NCI-H2081 (cell line): ENCODE data around the gene KCNS3.

Experiments used
- DNase-seq, 2 experiments: peaks; one replicate each; lab custom pipeline; 2025; lab: John Stamatoyannopoulos, UW

KCNS3 gene

GRCh38 chr2:17877811-17878280 lies 621 bp upstream of the KCNS3 start:
- DNase-seq, result no peak

GRCh38 chr2:17879137-17879912 lies 858 bp downstream of the KCNS3 start:
- peak; percentile 30 to 32 for DNase-seq

- DNase-seq, result no peak
Observed at GRCh38 chr2:17879913-17880274, 1.4 kb downstream of the KCNS3 start.

GRCh38 chr2:17892770-17893534 lies 14.5 kb downstream of the KCNS3 start:
- no peak for DNase-seq

GRCh38 chr2:17894005-17894404 lies 15.5 kb downstream of the KCNS3 start:
- DNase-seq, result no peak

- DNase-seq, result no peak
Observed at GRCh38 chr2:17894556-17894955, 16.1 kb downstream of the KCNS3 start.

- DNase-seq, result no peak
Observed at GRCh38 chr2:17899871-17900270, 21.4 kb downstream of the KCNS3 start.

- peak; percentile 14 to 49 for DNase-seq
Observed at GRCh38 chr2:17901246-17901645, 22.8 kb downstream of the KCNS3 start.

GRCh38 chr2:17910980-17911379 lies 32.5 kb downstream of the KCNS3 start:
- no peak for DNase-seq

GRCh38 chr2:17911491-17912260 lies 33.2 kb downstream of the KCNS3 start:
- DNase-seq, result no peak

- DNase-seq, result no peak
Observed at GRCh38 chr2:17912266-17912691, 33.8 kb downstream of the KCNS3 start.

GRCh38 chr2:17915099-17915498 lies 36.6 kb downstream of the KCNS3 start:
- no peak for DNase-seq

GRCh38 chr2:17915811-17916518 lies 37.5 kb downstream of the KCNS3 start:
- DNase-seq, result no peak

GRCh38 chr2:17916584-17916983 lies 38.1 kb downstream of the KCNS3 start:
- DNase-seq, result no peak

GRCh38 chr2:17918789-17919188 lies 40.3 kb downstream of the KCNS3 start:
- no peak for DNase-seq

- no peak for DNase-seq
Observed at GRCh38 chr2:17930773-17931172, 52.3 kb downstream of the KCNS3 start.

GRCh38 chr2:17933256-17933655 lies 54.8 kb downstream of the KCNS3 start:
- DNase-seq, result no peak

- DNase-seq, result no peak
Observed at GRCh38 chr2:17934721-17935120, 56.3 kb downstream of the KCNS3 start.

GRCh38 chr2:17935242-17935885 lies 56.9 kb downstream of the KCNS3 start:
- no peak for DNase-seq

GRCh38 chr2:17936599-17936998 lies 58.1 kb downstream of the KCNS3 start:
- no peak for DNase-seq

- no peak for DNase-seq
Observed at GRCh38 chr2:17940091-17940630, 61.7 kb downstream of the KCNS3 start.
